GM21619 (cell line): ENCODE measurements around the gene SRRM4.
"Not testable (repeated sequence)": the region's sequence is repeated elsewhere in the genome, so short reads cannot be mapped to it uniquely, and the experiment has no call there.

ENCODE experiments used
- ATAC-seq: cut with Tn5 transposase; IDR thresholded peaks from one replicate; pipeline ENCODE4 v1.9.1; 2021; ENCODE audit not compliant: unreplicated experiment

The SRRM4 gene

DNA sequence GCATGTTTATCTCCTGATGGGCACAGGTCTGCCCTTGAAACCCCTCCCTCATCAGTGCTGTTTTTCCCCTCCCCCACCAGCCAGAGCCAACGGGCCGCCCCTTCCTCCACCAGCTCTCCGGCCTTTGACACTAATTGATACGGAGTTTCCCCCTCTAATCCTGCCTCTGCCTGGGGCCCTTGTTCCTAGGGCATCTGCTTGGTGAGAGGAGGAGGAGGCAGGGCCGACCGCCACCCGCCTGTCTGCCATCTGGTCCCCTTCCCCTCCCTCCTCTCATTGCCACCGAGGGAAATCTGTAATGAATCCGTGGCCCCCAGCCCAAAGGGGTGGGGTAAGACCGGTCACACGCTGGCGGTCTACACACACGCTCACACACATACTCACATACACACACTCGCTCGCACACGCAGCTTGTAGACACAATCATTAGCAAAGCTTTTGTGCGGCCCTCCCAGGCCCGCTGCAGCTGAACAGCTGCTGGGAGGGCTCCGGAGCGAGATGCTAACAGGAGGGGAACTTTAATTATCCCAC lies 27.4 kb downstream of the SRRM4 start:
- ATAC-seq: no peak

DNA sequence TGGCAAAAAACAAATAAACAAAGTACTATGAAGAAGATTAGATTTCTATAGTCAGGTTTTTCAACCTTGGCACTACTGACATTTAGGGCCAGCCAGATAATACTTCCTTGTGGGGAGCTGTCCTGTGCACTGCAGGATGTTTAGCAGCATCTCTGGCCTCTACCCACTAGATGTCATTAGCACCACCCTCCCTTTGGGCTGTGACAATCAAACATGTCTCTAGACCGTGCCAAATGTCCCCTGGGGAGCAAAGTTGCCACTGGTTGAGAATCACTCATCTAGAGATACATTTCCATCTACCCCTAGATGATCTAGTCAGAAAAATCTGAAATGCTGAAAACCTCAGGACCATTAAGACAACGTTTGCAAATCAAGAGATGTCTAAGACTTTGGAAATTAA lies 29.9 kb downstream of the SRRM4 start:
- ATAC-seq: no peak

DNA sequence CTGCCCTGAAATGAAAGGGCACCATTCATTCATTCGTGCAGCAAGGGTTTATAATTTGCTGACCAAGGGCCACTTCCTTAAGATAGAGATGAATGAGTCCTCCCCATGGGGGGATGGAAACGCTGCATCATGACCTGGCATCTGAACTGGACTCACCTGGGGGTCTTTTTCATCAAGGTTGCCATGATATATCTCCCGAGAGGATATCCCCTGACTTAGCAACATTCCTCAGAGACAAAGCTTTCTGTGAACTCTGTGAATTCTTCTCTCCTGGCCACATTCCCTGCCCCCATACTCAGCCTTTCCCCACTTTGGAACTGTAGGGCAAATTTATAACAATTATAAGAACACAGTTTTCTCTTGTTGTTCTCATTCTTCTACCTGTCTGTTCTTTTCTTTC lies 30.8 kb downstream of the SRRM4 start:
- no peak for ATAC-seq

DNA sequence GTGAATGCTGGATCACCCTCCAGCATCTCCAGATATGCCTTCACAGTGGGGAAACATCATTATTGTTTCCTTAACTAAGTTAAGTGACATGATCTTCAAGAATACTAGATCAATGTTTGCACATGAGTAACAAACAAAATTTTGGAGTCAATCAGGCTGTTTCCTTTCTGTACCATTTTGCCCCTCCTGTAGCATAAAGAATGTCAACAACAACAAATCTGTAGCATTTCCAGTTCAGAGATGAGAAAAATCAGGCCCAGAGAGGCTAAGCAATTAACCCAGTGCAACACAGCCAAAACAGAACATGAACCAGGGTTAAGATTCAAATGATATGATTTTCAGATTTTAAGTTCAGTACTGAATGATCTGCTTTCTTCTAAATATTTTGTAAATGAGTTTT lies 31.7 kb downstream of the SRRM4 start:
- no peak for ATAC-seq

DNA sequence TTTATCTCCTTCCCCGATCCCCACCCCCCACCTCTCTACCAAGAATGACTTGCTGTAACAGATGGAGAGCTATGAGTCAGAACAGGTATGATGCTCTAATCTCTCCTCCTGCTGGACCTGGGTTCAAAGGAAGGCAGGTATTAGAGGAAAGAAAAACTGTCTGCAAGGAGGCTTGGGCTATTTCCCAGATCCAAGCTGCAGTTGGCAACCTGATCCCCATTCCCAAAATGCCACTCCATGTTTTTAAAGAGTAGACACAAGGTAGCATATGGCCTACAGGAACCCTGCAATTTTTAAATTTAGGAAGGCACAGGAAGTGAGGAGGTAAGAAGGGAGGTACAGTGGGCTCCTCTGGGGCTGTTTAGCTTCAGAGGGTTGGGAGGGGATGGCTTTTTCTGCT lies 33.0 kb downstream of the SRRM4 start:
- ATAC-seq: no peak

DNA sequence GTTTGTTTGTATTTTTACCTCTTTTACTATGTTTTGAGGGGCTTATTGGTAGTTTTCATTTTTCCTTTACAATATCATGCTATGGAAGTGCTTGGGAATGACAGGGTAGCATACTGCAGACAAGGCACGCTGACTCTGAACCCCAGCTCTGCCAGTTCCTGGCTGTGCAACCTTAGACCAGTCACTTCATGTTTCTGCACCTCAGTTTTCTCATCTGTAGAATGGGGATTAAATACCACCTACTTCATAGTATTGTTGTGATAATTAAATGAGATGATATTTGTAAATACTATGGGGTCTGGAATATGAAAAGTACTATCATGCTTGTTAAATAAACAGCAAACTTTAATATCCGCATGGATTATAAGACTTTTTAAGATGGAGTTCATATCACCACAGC lies 35.4 kb downstream of the SRRM4 start:
- ATAC-seq: no peak

DNA sequence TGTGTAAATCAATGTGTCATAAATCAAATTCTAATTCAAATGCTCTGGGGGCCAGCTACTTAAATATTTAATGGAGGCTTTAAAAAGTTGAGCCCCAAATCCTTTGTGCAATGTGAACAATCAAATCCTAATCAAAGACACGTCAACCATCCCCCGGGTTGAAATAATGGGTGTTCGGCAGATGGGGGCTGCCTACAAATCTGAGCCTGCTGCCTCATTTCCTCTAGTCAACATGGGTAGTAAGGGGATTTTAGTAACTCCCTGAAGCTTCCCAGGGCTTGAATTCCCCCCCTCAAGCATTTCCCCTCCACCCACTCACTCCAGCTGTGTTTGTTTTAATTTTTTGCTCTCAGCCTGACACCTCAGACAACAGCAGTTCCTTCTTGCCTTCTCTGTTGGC lies 37.8 kb downstream of the SRRM4 start:
- no peak for ATAC-seq

DNA sequence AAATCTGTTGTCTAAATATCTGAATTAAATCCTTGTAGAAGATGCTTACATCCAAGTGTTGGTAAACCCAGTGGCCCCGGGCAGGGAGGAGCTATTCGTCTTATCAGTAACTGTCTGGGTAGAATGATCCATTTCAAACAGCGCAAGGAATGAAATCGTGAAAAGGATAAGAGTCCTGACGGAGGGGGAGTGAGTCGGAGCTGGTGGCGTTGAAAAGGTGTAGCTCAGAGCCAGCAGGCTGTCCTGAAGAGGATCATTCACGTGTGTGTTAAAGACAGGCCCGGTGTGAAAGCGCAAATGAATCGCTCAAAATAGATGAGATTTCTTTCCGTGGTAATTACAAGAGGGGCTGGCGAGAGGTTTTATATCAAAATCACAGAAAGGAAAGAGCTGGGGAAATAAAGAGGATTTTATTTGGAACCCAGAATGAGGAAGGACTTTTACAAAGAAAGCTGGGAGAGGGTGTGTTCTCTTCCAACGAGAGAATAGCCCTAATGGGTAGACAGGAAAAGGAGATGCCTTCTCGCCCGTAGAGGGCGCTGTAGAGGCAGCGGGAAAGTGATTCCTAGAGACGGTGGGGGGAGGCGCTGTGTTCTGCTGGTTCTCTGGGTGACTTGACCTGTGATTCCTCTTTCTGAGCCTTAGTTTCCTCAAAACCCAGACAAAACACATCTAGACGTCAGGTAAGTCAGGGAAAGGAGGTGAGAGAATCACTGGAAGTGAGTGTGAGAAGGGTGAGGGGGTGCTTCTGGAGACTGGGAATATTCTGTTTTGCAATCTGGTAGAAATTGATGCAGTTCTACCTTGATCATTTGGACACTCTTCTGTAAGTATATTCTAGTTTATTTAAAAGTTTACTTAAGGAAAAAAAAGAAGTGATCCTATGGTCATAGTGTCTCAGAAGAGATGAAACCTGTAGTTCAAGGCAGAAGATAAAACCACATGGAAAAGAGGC lies 39.3 kb downstream of the SRRM4 start:
- no peak for ATAC-seq

DNA sequence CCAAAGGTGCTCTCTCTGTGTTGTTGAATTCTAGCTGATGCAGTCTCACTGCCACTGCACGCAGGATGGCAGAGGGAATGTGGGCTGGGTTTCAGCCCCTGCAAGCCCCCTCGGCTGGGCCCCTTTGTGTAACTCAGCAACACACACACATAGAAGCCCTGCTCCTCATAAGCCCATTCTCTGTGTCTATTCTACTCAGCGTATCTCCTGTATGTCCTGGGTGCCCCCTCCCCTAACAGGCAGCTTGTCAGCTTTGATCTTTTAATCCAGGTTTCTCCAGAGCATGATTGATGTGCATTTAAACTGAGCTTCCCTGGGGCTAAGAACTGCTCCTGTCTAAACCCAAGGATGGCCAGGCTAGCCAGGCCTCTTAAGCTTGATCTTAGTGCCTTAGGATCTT lies 43.0 kb downstream of the SRRM4 start:
- ATAC-seq: no peak

DNA sequence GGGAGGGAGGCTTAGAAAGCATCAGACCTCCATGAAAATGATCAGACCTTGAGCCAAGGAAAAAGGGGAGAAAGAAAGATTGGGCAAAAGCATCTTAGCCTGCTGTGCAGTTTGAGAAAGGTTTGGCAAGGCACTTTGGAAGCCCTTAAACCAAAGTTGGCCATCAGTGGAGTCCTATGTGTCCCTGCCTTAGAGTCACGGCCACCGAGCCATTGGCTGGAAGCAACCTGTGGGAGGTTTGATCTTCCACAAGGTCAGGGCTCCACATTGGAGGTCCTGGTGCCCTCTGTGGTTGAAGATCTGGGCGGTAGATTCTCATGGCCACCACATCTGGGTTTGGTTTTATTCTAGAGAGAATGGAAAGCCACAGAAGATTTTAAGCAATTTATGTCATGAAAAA lies 44.4 kb downstream of the SRRM4 start:
- ATAC-seq: no peak

DNA sequence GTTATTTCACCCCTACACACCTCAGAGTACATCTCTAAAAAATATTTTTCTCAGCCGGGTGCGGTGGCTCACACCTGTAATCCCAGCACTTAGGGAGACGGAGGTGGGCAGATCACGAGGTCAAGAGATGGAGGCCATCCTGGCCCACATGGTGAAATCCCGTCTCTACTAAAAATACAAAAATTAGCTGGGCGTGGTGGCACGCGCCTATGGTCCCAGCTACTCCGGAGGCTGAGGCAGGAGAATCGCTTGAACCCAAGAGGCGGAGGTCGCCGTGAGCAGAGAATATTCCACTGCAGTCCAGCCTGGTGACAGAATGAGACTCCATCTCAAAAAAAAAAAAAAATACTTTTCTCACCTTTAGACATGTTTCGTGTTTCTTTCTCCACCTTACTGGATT lies 52.0 kb downstream of the SRRM4 start:
- not testable (repeated sequence) for ATAC-seq

DNA sequence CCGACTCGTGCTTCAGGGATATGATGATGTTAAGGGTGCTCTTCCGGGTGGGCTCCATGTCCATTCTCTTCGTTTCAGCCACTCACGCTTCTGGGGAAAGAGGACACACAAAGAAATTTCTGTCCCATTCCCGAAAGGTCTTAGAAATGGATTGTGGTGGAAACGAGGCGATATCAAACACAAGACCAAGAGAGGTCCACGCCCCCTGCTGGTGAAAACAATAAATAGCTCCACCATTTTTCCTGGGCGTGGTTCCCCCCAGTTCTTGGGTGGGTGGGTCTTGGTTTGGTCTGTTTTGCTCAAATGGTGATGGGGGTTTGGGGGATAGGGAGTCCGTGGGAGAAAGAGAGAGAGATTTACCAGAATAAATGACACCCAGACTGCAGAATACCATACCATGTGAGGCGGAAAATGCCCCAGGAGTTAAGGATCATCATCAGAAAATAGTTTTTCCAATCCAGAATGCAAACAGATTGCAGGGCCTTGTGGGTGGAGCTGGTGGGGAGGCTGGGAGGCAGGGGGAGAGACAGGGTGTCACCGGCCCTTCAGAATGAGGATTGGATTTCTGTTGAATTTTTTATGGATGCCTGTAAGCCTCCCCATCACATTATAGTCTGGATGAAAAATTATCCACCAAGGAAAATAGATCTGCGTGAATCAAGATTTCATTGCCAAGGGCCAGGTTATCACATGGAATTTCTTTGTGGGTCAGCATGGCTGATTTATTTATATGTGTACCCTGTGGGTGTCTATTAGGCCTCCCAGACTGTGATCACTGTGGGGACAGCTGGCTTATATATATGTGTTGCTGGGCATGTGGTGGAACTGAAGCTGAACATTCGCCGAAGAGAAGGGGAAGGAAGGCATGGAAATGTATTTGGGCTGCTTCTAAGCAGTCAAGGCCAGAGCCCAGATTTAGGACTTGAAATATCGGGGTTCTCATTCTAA lies 55.8 kb downstream of the SRRM4 start:
- ATAC-seq: no peak

DNA sequence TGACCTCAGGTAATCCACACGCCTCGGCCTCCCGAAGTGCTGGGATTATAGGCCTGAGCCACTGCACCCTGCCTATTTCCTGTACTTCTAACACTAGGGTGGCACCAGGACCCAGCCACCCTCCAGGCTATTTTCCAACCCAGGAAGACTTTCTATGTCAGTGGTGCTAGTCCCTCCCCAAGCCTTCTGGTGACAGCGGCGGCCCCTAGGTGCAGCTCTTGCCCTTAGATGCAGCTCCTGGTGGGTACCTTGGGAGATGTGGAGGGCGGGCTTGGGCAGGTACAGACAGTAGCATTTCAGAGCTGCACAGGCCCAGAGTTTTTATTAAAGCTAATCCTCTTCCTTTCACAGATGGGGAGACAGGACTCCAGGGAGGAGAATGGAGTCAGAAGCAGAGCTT lies 62.8 kb downstream of the SRRM4 start:
- ATAC-seq: no peak

DNA sequence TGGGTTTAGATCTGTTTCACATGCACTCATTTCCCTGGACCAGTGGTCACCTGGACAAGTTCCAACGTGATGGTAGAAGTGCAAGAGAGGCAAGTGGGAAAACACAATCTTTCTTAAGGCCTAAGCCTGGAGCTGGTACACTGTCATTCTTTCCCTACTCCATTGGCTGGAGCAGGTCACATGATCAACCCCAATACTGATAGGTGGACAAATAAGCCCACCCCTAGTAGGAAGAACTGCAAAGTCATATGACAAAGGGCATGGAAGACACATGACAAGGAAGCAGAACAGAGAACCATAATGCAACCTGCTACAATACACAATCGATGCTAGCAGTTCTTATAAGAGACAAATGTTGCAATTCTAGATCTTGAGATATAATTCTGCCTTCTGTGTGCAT lies 66.3 kb downstream of the SRRM4 start:
- ATAC-seq: no peak

DNA sequence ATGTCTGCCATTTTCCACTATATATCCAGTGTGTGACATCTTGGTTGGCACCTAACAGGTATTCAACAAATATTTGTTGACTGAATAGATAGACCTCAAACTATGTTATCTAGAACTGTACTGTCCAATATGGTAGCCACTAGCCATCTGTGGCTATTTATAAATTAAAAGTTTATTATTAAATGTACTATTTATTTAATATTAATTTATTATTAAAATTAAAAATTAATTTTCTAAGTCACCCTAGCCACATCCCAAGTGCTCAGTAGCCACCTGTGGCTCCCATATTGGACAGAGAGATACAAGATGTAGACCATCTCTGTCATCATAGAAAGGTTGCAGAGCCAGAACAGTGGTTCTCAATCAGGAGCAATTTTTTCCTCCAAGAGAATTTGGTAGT lies 69.3 kb downstream of the SRRM4 start:
- no peak for ATAC-seq

DNA sequence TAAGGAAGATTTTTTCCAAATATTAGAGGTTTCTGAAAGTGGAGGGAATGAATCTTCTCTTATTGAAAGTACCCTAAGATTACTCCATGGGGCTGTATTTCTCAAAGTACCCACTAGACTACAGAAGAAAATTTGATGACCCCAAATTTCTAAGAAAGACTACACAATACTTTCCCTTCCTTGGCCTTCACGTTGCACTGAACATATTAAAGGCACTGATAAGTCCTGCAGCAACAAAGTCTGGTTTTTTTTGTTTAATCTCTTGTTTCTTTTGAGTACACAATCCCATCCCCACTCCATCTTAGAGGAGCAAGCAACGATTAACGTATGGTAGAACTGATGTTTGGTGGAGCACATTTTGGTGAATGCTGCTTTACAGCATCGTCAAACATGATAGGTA lies 70.1 kb downstream of the SRRM4 start:
- no peak for ATAC-seq

DNA sequence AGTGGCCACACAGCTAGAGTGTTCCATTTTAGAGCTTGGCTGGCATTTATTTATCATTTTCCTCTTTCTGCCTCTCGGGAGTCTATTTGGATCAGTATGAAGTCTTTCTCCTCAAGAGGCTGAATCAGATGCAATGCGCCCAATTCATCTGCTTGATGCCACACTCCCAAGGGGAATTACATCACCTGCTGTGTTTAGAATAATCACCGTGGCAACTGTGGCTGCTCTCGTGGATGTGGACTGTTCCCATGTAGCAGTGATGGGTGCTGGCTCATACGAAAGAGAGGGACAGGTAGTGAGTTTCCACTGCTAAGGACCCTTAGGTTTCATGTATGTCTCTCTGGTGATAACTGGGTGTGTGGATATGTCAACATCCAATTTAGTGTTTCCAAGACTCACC lies 70.7 kb downstream of the SRRM4 start:
- no peak for ATAC-seq

DNA sequence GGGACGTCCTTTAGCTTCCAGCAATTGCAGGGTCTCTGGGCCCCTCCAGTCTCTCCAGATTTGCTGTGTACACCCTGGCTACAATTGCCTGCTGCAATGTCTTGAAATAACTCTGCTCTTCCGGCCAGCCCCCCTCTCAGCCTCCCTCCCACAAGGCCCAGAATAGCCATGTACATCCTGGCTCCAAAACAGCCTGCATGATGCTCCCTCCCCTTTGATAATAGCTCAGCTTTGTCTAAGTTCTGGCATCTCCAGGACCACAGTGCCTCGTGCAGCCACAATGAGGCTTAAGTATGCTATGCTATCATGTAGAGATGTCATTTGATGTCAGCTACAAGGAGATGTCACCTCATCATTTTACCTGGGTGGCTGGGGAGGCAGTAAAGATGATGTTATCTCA lies 74.6 kb downstream of the SRRM4 start:
- no peak for ATAC-seq

DNA sequence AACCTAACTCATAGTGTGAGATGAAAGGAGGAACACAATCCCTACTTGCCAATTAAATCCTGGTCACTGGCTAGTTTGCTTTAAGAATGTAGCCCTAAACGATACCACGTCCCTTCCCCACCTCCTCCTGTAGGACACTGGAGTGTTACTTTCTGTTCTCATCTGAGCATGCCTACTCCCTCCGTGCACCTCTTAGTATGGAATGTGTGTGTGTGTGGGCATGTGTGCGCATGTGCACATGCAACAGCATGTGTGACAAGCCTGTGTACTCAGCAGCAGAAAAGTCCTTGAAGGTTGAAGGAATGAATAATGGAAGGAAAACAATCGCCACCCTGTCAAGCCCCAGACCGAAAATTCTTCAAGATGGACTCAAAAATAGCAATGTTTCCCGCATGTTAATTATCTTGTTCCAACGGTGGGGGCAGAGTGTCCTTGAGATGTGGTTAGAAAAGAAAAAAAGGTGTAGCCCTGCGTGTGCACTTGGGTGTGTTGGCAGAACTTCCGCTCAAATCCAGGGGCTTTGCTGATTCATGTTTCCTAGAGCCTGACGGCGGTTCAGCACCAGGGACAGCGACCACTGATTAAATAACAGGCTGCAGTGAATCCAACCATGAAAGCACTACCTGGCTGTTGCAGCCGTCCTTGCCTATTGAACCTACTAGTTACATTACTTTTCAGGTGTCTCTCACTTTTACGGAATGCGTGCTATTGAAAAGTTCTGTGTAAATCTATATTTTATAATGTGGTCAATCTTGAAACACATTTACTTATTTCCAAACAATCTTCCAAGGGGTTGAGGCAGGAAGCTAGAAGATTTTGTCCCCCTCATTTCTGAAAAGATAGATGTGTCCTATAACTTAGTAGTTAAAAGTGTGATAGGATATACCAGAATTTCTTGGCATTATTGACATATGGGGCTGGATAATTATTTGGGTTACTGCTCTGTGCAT lies 79.8 kb downstream of the SRRM4 start:
- no peak for ATAC-seq

DNA sequence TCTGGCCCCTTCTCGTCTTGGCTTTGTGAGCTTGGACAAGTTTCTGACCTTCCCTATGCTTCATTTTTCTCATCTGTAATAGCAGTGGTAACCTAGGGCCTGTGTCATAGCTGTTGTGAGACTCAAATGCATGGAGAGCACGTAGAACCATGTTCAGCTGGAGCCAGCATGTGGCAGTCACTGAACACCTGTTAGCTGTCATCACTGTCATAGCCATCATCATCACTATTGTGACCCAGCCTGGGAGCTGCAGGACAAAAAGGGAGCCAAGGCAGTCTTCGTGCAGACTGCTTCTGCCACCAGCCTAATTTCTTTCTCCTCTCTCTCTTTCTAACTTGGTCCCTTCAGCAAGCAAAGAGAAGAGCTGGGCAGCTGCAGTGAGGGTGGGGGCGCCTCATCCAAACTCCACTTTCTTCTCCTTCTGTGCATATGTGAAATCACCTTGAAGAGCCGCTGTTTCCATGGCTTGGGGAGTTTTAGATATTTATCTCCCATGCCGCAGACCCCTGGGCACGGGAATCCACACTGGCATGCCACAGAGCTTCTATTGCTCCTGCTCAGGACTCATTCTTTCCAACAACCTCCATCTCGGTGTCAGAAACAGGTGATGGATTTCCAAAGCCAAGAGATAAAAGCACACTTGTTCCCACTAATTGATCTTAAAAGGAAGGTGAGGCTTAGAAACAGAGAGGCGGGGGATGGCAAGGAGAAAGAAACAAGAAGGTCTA lies 87.0 kb downstream of the SRRM4 start:
- ATAC-seq: no peak
